ENCODE measurements around the gene CLDND1. TPM values are rescaled to one million over a fixed set of nuclear protein-coding genes. Genes with fewer than 3 reads are reported as not detected.

The CLDND1 gene
- total RNA-seq, 2 donors from 2014 or later, result 97.7 to 106 TPM

- no peaks in the 10 kb centered on the region for H3K9me3 ChIP-seq (ENCODE audit: control insufficient read depth, low read length)
- no peaks in the 10 kb centered on the region for H3K27me3 ChIP-seq (ENCODE audit: control insufficient read depth, insufficient read depth, low read length, poor library complexity, severe bottlenecking)
- no peaks in the 10 kb centered on the region for H3K36me3 ChIP-seq (ENCODE audit: control insufficient read depth, insufficient read depth, low read length)
- Mint-ChIP-seq H3K27ac (no peak overlapping the region), H3K36me3 (ENCODE audit: low read depth) (no peaks in the 10 kb centered on the region), H3K4me1 (peaks cover 10% of the 10 kb centered on the region), H3K4me3 (no peak overlapping the region), H3K9me3 (no peaks in the 10 kb centered on the region), H3K27me3 (ENCODE audit: insufficient read depth) (peaks cover 2% of the 10 kb centered on the region)
- H3K4me1 ChIP-seq (ENCODE audit: control insufficient read depth, insufficient read depth, low read length), result peaks cover 2% of the 10 kb centered on the region
- no peak overlapping the region for H3K9ac ChIP-seq (ENCODE audit: extremely low read depth, low read length, poor library complexity, severe bottlenecking)
- no peak overlapping the region for H3K4me3 ChIP-seq (ENCODE audit: low read length)
- DNase-seq, result no peak
- TF ChIP-seq CTCF (conservative IDR thresholded peaks at IDR 0.05), result no peak
- 90 to 100% methylated on average over 3 of the region's 3 CpGs for WGBS, 2 experiments (ENCODE audit: insufficient coverage in 1 of 2, insufficient read length in 1 of 2)
- H3K27ac ChIP-seq (ENCODE audit: low read depth, low read length), result no peak overlapping the region
Measured at GRCh38 chr3:98550833-98551232, 28.1 kb upstream of the CLDND1 start.

- H3K4me1 Mint-ChIP-seq, result peaks cover 3% of the 10 kb centered on the region
- no peak overlapping the region for H3K4me3 Mint-ChIP-seq
- DNase-seq, result no peak
- no peaks in the 10 kb centered on the region for H3K9me3 Mint-ChIP-seq
- Histone ChIP-seq H3K4me1 (ENCODE audit: control insufficient read depth, insufficient read depth, low read length) (peaks cover 2% of the 10 kb centered on the region), H3K27ac (ENCODE audit: low read depth, low read length) (no peak overlapping the region), H3K9me3 (ENCODE audit: control insufficient read depth, low read length) (no peaks in the 10 kb centered on the region), H3K27me3 (ENCODE audit: control insufficient read depth, insufficient read depth, low read length, poor library complexity, severe bottlenecking) (no peaks in the 10 kb centered on the region), H3K4me3 (ENCODE audit: low read length) (no peak overlapping the region), H3K36me3 (ENCODE audit: control insufficient read depth, insufficient read depth, low read length) (no peaks in the 10 kb centered on the region), H3K9ac (ENCODE audit: extremely low read depth, low read length, poor library complexity, severe bottlenecking) (no peak overlapping the region)
- TF ChIP-seq CTCF (conservative IDR thresholded peaks at IDR 0.05), result no peak
- H3K27ac Mint-ChIP-seq, result no peak overlapping the region
- 93% methylated on average over 4 of the region's 5 CpGs; no CpG with 5 or more reads in 1 of the 2 experiments for WGBS, 2 experiments (ENCODE audit: insufficient coverage in 1 of 2, insufficient read length in 1 of 2)
- no peaks in the 10 kb centered on the region for H3K36me3 Mint-ChIP-seq (ENCODE audit: low read depth)
- H3K27me3 Mint-ChIP-seq (ENCODE audit: insufficient read depth), result no peaks in the 10 kb centered on the region
Measured at GRCh38 chr3:98548544-98548943, 25.8 kb upstream of the CLDND1 start.

- Histone ChIP-seq H3K9me3 (ENCODE audit: control insufficient read depth, low read length) (no peaks in the 10 kb centered on the region), H3K27me3 (ENCODE audit: control insufficient read depth, insufficient read depth, low read length, poor library complexity, severe bottlenecking) (no peaks in the 10 kb centered on the region), H3K27ac (ENCODE audit: low read depth, low read length) (no peak overlapping the region), H3K4me3 (ENCODE audit: low read length) (no peak overlapping the region), H3K36me3 (ENCODE audit: control insufficient read depth, insufficient read depth, low read length) (no peaks in the 10 kb centered on the region), H3K4me1 (ENCODE audit: control insufficient read depth, insufficient read depth, low read length) (no peaks in the 10 kb centered on the region), H3K9ac (ENCODE audit: extremely low read depth, low read length, poor library complexity, severe bottlenecking) (no peak overlapping the region)
- no peak for DNase-seq
- no peak overlapping the region for H3K4me3 Mint-ChIP-seq
- WGBS, 2 experiments (ENCODE audit: insufficient coverage in 1 of 2, insufficient read length in 1 of 2), result 92 to 100% methylated on average over 3 to 5 of the region's 5 CpGs
- H3K27me3 Mint-ChIP-seq (ENCODE audit: insufficient read depth), result no peaks in the 10 kb centered on the region
- H3K27ac Mint-ChIP-seq, result no peak overlapping the region
- H3K36me3 Mint-ChIP-seq (ENCODE audit: low read depth), result no peaks in the 10 kb centered on the region
- H3K4me1 Mint-ChIP-seq, result peaks cover 9% of the 10 kb centered on the region
- no peak for TF ChIP-seq CTCF (conservative IDR thresholded peaks at IDR 0.05)
- no peaks in the 10 kb centered on the region for H3K9me3 Mint-ChIP-seq
Measured at GRCh38 chr3:98545940-98546339, 23.2 kb upstream of the CLDND1 start.
